Measurements from ENCODE around the gene CRIM1.

- no peak for TF ChIP-seq CTCF (IDR thresholded peaks at IDR 0.05)
- no peak for TF ChIP-seq POLR2A (IDR thresholded peaks at IDR 0.05)
Measured at GRCh38 chr2:36376992-36377738, 21.6 kb downstream of the CRIM1 start.
